DOHH2 (cell line): Measurements from ENCODE around the gene KIAA0930.

Experiments
- H3F3A ChIP-seq: fragments of 200-600 bp; sonication (generic), shearing (Covaris generic); 2 replicates; pipeline ENCODE4 v1.6.0; 2016; ENCODE audit warnings: antibody characterized with exemption, mild to moderate bottlenecking; ENCODE audit not compliant: control insufficient read depth, insufficient read depth
- H3K27ac ChIP-seq: fragments of 200-600 bp; sonication (generic); 2 replicates; pipeline ENCODE4 v1.5.1; 2014; ENCODE audit warnings: low read depth, mild to moderate bottlenecking, low read length, moderate library complexity
- H3K27me3 ChIP-seq: fragments of 200-600 bp; sonication (generic); 2 replicates; pipeline ENCODE4 v1.6.1; 2014; ENCODE audit warnings: mild to moderate bottlenecking, low read length, mixed read lengths; ENCODE audit not compliant: control insufficient read depth
- H3K36me3 ChIP-seq: fragments of 200-600 bp; sonication (generic); 2 replicates; pipeline ENCODE4 v1.6.1; 2014; ENCODE audit warnings: mild to moderate bottlenecking, low read length, moderate library complexity, mixed read lengths; ENCODE audit not compliant: control insufficient read depth
- H3K4me1 ChIP-seq: fragments of 200-600 bp; sonication (generic); 2 replicates; pipeline ENCODE4 v1.6.1; 2014; ENCODE audit warnings: mild to moderate bottlenecking, low read length, mixed read lengths; ENCODE audit not compliant: control insufficient read depth
- H3K4me2 ChIP-seq: fragments of 200-600 bp; sonication (generic); 2 replicates; pipeline ENCODE4 v1.6.0; 2014; ENCODE audit warnings: mild to moderate bottlenecking, low read length, moderate library complexity
- H3K4me3 ChIP-seq: fragments of 200-600 bp; sonication (generic); 2 replicates; pipeline ENCODE4 v1.5.1; 2014; ENCODE audit warnings: mild to moderate bottlenecking, low read length, mixed read lengths
- H3K79me2 ChIP-seq: fragments of 200-600 bp; sonication (generic); 2 replicates; pipeline ENCODE4 v1.6.1; 2014; ENCODE audit warnings: mild to moderate bottlenecking, low read length, mixed read lengths; ENCODE audit not compliant: control insufficient read depth
- H3K9me2 ChIP-seq: fragments of 200-600 bp; sonication (generic); replicated peaks from 2 replicates; pipeline ENCODE4 v1.6.1; 2014; ENCODE audit warnings: mild to moderate bottlenecking, low read length, mixed read lengths; ENCODE audit not compliant: control insufficient read depth
- H3K9me3 ChIP-seq: fragments of 200-600 bp; sonication (generic); 2 replicates; pipeline ENCODE4 v1.6.1; 2014; ENCODE audit warnings: antibody characterized with exemption, low read length, mixed read lengths; ENCODE audit not compliant: control insufficient read depth, insufficient read depth
- H4K20me1 ChIP-seq: fragments of 200-600 bp; sonication (generic); 2 replicates; pipeline ENCODE4 v1.6.0; 2014; ENCODE audit warnings: low read depth, mild to moderate bottlenecking, antibody characterized with exemption, low read length, moderate library complexity; ENCODE audit not compliant: control insufficient read depth, insufficient read depth
- CTCF ChIP-seq: fragments of 200-600 bp; sonication (generic); IDR thresholded peaks from one replicate; pipeline ENCODE4 v1.5.1; 2014; ENCODE audit warnings: antibody characterized with exemption, mild to moderate bottlenecking, low read depth, low read length; ENCODE audit not compliant: poor library complexity, severe bottlenecking
- EZH2phosphoT487 ChIP-seq: fragments of 200-600 bp; sonication (generic); IDR thresholded peaks from 2 replicates; pipeline ENCODE4 v1.6.1; 2017; ENCODE audit warnings: borderline replicate concordance, mild to moderate bottlenecking, antibody characterized with exemption, low read length, moderate library complexity, mixed read lengths

Gene KIAA0930

DNA sequence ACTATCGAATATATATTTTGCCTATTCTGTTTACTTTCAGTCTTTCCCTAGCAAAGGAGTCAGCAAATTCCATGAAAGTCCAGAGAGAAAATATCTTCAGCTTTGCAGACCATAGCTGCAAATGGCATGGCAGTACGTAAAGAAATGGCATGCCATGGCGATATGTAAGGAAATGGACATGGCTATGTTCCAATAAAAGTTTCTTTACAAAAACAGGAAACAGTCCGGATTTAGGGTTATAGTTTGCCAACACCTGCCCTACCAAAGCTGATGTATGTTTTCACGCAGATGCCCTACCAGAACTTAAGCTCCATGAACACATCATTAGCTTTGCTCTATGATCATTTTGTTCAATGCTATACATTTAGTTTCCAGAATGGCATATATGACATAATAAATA, 19.5 kb downstream of the KIAA0930 start:
- peaks cover 18% of the 10 kb centered on the region for H4K20me1 ChIP-seq
- H3K79me2 ChIP-seq, result peaks cover 91% of the 10 kb centered on the region

DNA sequence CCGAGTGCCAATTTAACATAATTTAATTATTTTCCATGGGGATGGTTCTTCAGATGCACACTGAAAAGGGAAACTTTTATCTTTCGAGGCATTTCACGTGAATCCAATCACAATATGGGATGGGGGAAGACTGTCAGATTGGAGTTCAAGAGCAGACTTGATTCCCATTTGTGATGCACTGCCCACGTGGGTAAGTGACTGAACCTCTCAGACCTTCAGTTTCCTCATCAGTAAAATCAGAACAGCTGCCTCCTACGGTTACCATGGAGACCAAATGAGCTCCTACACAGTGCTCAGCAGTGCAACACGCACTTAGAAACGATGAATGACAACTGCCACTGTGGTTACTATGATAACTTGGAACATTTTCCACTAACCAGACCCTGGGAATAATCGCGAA, 21.7 kb downstream of the KIAA0930 start:
- Histone ChIP-seq H3K9me3 (no peaks in the 10 kb centered on the region), H3F3A (no peaks in the 10 kb centered on the region), H3K27me3 (no peaks in the 10 kb centered on the region), H3K4me1 (peaks cover 25% of the 10 kb centered on the region), H3K36me3 (no peaks in the 10 kb centered on the region), H3K79me2 (peaks cover 85% of the 10 kb centered on the region), H3K4me2 (no peak overlapping the region), H4K20me1 (peaks cover 20% of the 10 kb centered on the region), H3K27ac (no peak overlapping the region), H3K4me3 (no peak overlapping the region), H3K9me2 (no peaks in the 10 kb centered on the region)
- TF ChIP-seq EZH2phosphoT487 (no peak), CTCF (no peak)

More for the DNA sequence above, 19.5 kb downstream of the KIAA0930 start:
- no peak overlapping the region for H3K27ac ChIP-seq
- H3K27me3 ChIP-seq, result no peaks in the 10 kb centered on the region
- peaks cover 20% of the 10 kb centered on the region for H3K4me1 ChIP-seq
- TF ChIP-seq EZH2phosphoT487, result no peak
- no peak for TF ChIP-seq CTCF
- no peaks in the 10 kb centered on the region for H3F3A ChIP-seq
- no peak overlapping the region for H3K4me2 ChIP-seq
- H3K9me3 ChIP-seq, result no peaks in the 10 kb centered on the region
- H3K9me2 ChIP-seq, result no peaks in the 10 kb centered on the region
- no peaks in the 10 kb centered on the region for H3K36me3 ChIP-seq
- H3K4me3 ChIP-seq, result no peak overlapping the region

GRCh38 chr22:45217806-45218205, 22.9 kb downstream of the KIAA0930 start:
- no peaks in the 10 kb centered on the region for H3F3A ChIP-seq
- peaks cover 27% of the 10 kb centered on the region for H3K4me1 ChIP-seq
- no peak overlapping the region for H3K4me2 ChIP-seq
- no peak overlapping the region for H3K27ac ChIP-seq
- H4K20me1 ChIP-seq, result peaks cover 13% of the 10 kb centered on the region; the same call in 1 of the 2 replicates
- H3K79me2 ChIP-seq, result peaks cover 85% of the 10 kb centered on the region
- H3K4me3 ChIP-seq, result no peak overlapping the region
- H3K27me3 ChIP-seq, result no peaks in the 10 kb centered on the region
- no peak for TF ChIP-seq CTCF
- TF ChIP-seq EZH2phosphoT487, result no peak
- no peaks in the 10 kb centered on the region for H3K36me3 ChIP-seq
- H3K9me2 ChIP-seq, result no peaks in the 10 kb centered on the region
- H3K9me3 ChIP-seq, result no peaks in the 10 kb centered on the region

DNA sequence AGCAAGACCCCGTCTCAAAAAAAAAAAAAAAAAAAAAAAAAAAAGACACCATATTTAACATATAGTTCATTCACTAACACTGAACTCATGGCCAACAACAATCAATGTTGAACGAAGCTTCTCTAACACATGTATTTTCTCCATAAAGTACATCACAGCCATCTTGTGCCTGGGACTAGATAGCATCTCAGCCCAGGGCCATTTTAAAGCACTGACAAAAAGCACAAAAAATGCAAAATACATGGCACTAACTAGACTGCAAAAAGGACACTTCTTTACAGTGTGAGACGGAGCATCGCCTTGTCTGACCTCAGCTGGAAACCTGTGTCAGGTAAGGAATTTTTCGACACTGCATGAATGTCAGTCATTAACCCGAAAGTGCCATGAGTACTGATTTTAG, 23.3 kb downstream of the KIAA0930 start:
- TF ChIP-seq EZH2phosphoT487 (no peak), CTCF (no peak)
- no peaks in the 10 kb centered on the region for H3K9me2 ChIP-seq
- no peak overlapping the region for H3K4me2 ChIP-seq
- no peak overlapping the region for H3K4me3 ChIP-seq
- H3K36me3 ChIP-seq, result no peaks in the 10 kb centered on the region
- H3F3A ChIP-seq, result no peaks in the 10 kb centered on the region
- H3K79me2 ChIP-seq, result peaks cover 83% of the 10 kb centered on the region
- H3K27ac ChIP-seq, result no peak overlapping the region
- H3K4me1 ChIP-seq, result peaks cover 26% of the 10 kb centered on the region
- H3K27me3 ChIP-seq, result no peaks in the 10 kb centered on the region
- no peaks in the 10 kb centered on the region for H3K9me3 ChIP-seq
- H4K20me1 ChIP-seq, result peaks cover 13% of the 10 kb centered on the region; the same call in 1 of the 2 replicates
